SU-DHL-6 (cell line): Measurements from ENCODE around the gene OR10A6.

Experiments used
- CTCF ChIP-seq: fragments of 200-600 bp; sonication (generic); IDR thresholded peaks from one replicate; pipeline ENCODE4 v1.5.1; 2017; ENCODE audit warnings: antibody characterized with exemption, mild to moderate bottlenecking, low read length, moderate library complexity; ENCODE audit not compliant: insufficient read depth, poor library complexity, severe bottlenecking
- EZH2phosphoT487 ChIP-seq: fragments of 200-600 bp; sonication (generic), shearing (Covaris generic); conservative IDR thresholded peaks from 2 replicates; pipeline ENCODE4 v1.6.1; 2018; ENCODE audit warnings: mild to moderate bottlenecking, antibody characterized with exemption, low read length, moderate library complexity, mixed read lengths

DNA sequence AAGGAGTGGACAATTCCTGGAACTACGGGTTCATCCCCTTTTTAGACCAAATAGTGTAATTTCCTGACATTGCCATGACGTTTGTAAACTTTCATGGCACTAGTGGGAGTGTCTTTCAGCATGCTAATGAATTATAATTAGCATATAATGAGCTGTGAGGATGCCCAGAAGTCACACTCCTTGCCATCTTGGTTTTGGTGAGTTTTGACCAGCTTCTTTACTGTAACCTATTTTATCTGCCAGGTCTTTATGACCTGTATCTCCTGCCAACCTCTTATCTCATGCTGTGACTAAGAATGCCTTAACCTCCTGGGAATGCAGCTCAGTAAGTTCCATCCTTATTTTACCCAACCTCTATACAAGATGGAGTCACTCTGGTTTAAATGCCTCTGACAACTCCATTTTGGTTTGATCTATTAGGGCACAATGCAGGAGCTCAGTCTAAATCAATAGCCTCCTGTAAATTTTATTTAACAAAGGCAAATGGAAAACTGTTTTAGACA lies 20.7 kb downstream of the OR10A6 start:
- TF ChIP-seq CTCF: no peak
- no peak for TF ChIP-seq EZH2phosphoT487
